Neural progenitor cell (in vitro differentiated cells): ENCODE results near the gene FOXJ1.

Experiments
- EZH2 ChIP-seq: fragments of 200-600 bp; sonication (generic); IDR thresholded peaks from 2 replicates; pipeline ENCODE4 v1.6.1; 2017; ENCODE audit warnings: antibody characterized with exemption, mild to moderate bottlenecking, moderate library complexity
- TF ChIP-seq, protein P1 (sequence below): fragments of 200-600 bp; sonication (generic); IDR thresholded peaks from 2 replicates; pipeline ENCODE4 v1.5.1; 2017; ENCODE audit warnings: antibody characterized with exemption, mild to moderate bottlenecking

DNA sequence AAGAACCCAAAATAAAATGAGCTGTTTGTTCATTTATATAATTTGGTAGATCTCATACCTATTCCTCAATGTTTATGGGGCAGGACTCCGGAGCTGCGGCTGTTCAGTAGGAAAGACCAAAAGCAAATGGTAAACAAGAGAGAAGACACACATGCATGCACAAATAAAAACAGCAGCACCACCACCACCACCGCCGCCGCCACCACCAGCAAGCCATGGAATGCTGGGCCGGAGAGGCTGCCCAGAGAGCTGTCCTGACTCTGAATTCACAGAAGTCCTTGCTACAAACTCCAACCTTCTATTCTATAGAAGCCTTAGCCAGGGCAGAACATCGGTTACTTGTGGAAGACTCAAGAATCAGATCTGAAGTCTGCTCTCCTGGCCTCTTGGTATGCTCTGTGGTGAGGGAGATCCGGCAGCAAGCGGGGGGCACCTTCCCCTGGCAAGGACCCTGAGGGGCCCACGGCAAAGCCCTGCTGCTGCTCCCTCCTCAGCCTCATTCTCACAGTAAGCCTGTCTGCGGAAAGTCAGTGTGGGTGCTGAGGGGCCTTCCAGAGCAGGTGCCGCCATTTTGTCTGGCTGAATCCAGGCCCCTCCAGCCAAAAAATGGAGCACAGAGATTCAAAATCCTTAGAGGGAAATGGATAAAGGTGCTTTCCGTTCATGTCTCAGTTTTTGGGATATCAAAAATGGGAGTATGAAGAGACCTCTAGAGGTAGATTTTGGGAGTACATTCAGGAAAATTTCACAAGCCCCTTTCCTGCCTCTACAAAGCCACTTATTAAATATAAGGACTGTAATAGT is 6.4 kb upstream of the FOXJ1 start:
- TF ChIP-seq, protein P1, sequence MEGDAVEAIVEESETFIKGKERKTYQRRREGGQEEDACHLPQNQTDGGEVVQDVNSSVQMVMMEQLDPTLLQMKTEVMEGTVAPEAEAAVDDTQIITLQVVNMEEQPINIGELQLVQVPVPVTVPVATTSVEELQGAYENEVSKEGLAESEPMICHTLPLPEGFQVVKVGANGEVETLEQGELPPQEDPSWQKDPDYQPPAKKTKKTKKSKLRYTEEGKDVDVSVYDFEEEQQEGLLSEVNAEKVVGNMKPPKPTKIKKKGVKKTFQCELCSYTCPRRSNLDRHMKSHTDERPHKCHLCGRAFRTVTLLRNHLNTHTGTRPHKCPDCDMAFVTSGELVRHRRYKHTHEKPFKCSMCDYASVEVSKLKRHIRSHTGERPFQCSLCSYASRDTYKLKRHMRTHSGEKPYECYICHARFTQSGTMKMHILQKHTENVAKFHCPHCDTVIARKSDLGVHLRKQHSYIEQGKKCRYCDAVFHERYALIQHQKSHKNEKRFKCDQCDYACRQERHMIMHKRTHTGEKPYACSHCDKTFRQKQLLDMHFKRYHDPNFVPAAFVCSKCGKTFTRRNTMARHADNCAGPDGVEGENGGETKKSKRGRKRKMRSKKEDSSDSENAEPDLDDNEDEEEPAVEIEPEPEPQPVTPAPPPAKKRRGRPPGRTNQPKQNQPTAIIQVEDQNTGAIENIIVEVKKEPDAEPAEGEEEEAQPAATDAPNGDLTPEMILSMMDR = peak; percentile 64
- no peak for TF ChIP-seq EZH2
